NCI-H226 (cell line): ENCODE data around the gene GNG3.
"Not testable (repeated sequence)": the region's sequence is repeated elsewhere in the genome, so short reads cannot be mapped to it uniquely, and the experiment has no call there.

Source experiments
- DNase-seq: peaks from one replicate; pipeline ENCODE4 v3.0.0-alpha.2; 2015

The GNG3 gene

DNA sequence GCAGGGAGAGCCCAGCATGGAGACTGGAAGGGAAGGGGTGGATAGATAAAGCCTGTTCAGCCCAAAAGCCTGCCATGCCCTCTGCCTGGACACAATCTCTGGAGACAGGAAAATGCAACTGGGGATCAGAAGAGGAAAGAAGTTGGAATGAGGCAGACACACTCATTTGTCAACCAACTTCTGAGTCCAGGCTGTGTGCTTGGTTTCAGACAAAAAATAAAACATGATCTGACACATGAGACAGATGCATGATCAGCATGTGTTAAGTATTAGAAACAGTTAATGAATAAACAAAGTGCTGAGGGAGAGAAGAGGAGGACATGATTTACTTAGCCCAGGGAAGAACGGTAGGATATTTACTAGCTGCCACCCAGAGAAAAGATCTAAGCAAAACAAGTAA is 19.0 kb upstream of the GNG3 start:
- no peak for DNase-seq

DNA sequence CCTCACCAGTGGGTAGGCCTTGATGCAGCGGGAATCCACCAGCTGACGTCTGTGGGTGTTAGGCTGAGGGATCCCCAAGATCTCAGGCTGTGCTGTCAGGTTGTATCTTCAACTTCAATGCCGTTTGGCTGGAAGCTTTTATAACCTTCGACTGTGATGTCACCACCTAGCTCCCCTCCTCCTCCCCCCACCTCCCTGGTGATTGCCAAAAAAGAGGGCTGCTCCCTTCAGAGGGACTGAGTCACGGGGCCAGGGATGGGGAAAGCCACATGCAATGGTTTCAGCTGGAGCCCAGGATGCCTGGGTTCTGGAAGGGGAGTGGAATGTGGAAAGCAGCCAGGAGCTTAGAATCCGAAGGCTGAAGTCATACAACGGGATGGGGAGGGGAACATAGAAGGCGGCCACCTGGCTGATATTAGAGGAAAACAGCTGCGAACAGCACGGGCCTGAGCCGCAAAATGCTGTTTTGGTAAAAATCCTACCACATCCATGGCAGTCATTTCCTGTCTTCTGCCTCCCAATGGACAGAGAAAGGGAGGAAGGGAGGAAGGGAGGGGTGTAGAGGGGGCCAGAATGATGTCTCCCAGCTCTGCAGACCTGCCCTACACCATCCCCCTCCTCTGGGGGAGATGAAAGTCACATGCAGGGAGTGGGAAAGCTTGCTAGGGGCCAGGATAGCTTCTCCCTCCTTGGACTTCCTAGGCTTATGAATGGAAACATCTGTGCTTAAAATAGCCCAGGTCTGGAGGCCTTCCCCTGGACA is 17.9 kb upstream of the GNG3 start, which contains the start of gene LRRN4CL:
TSS of gene LRRN4CL (minus strand) at position 110 of the 763 bp plus-strand sequence. CDS start 1,022 bp downstream, outside the sequence.
- DNase-seq, result peak; percentile 92

DNA sequence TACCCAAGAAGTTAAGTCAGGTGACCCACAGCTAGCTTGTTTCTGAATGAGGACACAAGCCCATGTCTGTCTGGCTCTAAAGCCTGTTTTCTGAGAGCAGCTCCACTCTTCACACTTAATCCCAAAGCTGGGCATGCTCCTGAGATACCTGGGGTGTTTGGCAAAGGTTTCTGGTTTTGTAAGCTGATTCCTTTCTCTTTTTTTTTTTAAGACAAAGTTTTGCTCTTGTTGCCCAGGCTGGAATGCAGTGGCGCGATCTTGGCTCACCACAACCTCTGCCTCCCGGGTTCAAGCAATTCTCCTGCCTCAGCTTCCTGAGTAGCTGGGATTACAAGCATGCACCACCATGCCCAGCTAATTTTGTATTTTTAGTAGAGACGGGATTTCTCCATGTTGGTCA is 13.9 kb upstream of the GNG3 start:
- DNase-seq, result not testable (repeated sequence)

DNA sequence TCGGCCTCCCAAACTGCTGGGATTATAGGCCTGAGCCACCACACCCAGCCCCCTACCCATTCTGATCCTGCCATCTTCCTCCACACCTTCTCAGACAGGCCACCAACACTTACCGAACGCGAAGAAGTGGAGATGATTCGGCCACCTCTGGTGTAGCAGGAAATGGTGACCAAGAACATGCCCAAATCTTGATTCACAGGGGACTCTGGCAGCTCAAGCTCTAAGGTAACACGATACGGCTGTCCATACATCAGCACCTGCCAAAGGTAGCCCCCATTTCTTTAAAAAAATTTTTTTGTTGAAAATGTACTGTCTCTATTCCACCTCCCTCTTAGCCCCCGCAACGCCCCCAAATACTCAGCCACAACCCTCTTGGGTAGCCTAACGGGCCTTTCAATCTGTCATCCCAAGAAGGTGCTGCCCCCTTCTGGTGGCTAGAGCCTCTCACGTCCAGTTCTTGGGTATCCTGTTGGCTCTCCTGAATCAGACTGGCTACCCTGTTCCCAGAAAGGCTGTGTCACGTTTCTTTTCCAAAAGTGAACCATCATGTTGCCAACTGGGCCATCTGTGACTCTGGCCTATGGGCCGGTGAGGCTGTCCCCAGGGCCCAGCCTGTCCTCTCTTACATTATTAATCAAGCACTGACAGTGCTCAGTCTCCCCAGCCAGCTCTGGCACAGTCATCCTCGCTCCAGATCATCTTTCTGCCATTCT is 12.9 kb upstream of the GNG3 start:
- DNase-seq, result peak; percentile 53

DNA sequence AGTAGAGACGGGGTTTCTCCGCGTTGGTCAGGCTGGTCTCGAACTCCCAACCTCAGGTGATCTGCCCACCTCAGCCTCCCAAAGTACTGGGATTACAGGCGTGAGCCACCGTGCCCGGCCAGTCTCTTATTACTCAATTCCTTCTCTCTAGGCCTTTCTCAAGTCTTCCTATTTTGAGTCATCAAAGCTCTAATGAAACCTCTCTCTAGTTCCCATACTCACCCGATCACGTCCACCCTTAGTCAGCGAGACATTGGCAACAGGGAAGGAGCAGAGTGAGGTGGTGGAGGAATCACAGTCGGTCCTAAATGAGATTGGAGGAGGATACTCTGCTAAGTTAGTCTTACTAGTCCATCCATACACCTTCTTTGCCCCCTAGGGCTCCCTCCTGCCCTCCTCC is 5.2 kb upstream of the GNG3 start:
- DNase-seq, result no peak

DNA sequence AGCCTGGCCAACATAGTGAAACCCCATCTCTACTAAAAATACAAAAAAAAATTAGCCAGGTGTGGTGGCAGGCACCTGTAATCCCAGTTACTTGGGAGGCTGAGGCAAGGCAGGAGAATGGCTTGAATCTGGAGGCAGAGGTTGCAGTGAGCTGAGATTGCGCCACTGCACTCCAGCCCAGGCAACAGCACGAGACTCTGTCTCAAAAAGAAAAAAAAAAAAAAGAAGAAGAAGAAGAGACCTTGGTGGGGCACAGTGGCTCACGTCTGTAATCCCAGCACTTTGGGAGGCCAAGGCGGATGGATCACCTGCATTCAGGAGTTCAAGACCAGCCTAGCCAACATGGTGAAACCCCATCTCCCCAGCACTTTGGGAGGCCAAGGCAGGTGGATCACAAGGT is 3.6 kb upstream of the GNG3 start:
- DNase-seq, result not testable (repeated sequence)

DNA sequence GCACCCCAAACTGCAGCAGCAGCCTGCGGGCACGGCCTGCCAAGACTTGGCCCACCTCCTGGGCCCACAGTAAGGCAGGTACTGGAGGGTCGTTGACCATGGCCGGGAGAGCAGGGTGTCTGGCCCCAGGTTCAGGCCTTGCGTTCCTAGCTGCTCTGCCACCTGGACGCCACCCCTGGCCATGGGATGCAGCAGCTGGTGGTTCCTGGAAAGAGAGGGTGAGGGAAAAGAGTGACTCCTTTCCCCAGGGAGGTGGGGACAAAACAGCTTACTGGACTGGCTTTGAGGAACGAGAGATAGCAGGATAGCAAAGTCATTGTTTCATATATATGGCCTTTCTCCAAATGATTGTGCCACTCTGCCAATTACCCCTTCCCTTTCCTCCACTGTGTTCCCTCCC is 2.1 kb upstream of the GNG3 start:
- peak; percentile 20 for DNase-seq

DNA sequence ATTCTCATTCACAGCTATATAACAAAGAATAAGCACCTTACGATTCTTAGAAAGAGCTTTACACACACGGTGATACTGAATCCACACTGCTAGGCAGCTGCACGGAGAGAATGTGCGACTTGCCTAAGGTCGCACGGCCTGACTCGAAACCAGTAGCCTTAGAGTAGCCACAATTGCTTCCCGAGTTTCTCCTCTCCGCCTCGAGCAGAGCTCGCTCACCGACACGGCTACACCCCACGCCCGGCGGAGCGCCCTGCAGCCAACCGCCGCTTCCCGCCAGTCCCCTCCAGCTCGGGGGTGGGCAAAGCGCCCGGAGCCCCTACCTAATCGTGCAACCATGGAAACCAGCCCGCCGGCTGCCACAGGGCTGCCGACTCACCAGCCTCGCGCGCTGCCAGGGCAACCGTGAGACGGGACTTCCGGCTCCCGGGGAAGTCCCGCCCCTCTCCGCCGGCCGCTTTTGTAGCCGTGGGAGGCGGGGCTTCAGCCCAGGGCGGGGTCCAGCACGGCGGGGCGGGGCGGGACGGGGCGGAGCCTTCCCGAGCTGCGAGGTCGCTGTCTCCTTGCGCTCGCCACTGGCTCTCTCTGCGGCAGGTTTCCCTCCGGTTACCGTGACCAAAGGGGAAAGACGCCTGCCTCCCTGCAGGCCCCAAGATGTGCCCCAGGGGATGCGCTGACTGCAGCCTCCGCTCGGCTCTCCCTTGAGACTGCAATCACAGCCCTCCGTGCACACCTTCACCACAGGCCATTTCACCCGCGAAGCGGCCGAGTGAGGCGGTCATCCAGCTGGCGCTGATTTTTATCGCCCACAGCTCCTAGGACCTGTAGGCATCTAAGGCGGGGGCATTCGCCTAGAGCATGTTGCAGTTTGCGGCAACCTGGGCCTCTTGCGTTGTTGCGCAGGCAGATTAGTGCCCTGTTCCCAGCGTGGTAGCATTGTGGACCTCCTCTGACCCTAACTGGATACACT is 1.3 kb upstream of the GNG3 start:
- peak; percentile 92 for DNase-seq

DNA sequence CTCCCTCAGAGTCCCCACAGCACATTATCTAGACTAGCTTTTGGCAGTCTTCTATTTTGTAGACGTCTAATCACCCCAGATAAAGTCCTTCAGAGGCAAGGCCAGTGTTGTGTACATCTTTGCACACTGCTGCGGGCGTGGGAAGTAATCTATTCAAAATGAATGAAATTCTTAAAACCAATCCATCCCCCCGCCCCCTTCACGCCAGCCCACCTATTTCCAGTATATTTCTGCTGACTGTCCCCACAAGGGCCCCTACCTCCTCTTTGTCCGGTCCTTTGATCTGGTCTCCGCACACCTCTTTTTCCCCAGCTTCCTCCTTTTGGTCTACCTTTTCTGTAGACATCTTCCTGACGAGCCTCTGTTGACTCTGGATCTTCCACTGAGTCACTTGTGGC is 627 bp upstream of the GNG3 start:
- no peak for DNase-seq

DNA sequence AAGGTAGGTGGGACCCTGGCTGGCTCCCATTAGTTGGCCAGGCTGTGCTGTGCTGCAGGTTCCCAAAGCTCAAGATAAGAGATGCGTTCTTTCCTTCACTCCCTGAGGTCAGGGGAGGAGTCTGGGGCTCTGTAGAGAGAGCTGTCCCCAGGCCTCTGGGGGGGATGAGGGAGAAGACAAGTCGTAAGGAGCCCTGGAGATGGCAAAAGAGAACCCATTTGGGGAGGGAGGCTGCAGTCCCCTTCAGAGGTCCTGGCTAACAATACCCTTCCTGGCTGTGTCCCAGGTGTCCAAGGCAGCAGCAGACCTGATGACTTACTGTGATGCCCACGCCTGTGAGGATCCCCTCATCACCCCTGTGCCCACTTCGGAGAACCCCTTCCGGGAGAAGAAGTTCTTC is 916 bp downstream of the GNG3 start:
- no peak for DNase-seq

DNA sequence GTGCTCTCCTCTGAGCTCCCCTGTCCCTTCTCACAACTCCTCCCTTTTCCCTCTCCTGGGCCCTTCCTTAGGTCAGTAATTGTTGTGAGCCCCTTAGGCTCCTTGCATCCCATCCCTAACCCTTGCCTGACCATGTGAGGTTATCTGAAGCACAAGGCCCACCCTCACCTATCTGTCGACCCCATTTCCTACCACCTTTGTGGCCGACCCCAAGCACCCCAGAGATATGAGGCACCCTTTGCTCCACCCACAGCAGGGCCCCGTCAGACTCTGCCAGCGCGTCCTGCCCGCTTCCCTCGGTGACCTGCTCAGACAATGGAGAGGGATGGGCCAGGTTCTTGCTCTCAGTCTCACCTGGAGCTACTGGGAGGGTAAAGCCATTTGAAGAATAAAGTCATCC is 1.3 kb downstream of the GNG3 start:
- no peak for DNase-seq

DNA sequence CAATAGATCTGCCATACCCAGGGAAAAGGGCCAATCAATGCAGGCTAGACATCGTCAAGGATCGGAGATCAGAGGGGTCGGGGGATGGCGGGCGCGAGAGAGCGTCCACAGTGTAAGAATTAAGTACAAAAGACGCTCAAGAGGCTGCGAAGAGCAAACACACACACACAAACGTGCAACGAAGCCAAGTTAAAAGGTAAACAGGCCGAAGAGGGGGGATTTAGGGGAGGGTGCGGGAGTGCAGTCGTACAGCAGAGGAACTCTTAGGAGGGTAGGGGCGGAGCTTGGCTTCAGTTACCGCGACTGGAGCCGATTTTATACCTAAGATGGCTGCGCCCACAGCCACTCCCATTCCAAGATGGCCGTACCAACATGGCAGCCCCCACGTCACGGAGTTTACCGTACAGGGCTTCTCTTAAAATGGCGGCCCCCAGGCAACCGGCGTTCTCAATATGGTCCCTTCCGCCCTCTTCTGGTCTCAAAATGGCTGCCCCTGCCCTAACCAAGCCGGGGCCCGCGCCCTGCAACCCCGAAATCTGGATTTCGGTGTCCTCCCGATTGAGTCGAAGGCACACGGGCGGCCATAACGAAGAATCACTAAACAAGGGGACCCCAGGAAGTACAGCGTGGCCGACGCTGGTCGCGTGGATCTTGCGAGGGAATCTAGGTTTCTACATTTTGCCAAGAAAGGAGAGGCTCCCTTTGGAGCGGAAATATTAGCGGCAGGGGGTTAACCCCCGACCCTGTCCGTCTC is 1.9 kb downstream of the GNG3 start:
- DNase-seq, result peak; percentile 96

DNA sequence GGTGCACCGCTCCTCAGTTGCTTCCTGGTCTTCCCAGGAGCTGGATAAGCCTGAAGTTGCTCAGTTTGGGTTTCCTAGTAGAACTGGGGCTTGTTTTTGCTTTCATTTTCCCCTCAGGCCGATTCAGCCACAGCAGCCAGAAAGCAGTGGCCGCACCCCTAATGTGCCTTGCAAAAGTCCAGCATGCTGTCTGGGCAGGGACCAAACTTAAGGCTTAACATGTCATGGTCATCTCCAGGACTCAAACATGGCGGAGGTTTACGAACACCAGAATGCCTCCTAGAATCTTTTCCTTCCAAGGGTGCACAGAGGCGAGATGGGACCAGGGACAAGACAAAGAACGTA is 2.5 kb downstream of the GNG3 start:
- DNase-seq, result no peak

DNA sequence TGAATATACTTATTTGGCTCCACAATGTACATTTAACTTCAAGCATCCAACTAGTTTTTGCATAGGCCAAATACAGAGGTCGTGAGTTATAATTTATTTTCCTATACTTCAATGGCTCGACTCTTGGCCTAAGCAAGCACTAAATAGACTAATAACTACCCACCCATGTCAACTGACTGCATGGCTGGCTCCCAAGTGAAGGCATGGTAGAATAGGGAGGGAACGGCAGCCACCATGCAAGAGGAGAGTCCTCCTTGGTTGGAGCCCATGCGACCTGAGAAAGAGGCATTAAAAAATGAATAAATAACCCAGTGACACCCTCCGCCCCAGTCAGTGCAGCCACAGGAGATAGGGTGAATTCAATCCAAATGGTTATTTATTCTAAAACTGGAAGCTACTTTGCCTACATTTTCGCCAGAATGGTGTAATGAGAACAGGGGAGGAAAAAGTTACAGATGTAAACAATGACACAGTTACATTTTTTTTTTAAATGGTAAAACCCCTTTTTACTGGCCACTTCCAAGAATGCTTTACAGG is 4.9 kb downstream of the GNG3 start:
- no peak for DNase-seq

DNA sequence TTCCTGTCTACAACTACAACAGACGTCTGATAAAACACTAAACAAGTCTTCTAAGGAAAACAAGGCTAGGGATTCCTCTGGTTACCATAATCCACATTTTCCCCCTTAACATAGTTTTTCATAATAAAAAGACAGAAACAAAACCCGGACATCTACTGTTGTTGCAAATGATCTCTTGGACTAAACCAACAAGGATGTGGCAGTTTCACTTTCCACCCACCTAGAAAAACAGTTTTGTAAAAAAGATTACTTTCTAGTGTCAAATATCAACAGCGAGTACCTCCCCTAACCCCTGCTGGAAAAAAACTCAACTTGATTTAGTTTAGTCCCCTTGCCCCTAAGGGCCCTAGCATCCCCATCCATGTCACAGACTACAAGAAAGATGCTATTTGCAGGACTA is 5.4 kb downstream of the GNG3 start:
- DNase-seq, result no peak

DNA sequence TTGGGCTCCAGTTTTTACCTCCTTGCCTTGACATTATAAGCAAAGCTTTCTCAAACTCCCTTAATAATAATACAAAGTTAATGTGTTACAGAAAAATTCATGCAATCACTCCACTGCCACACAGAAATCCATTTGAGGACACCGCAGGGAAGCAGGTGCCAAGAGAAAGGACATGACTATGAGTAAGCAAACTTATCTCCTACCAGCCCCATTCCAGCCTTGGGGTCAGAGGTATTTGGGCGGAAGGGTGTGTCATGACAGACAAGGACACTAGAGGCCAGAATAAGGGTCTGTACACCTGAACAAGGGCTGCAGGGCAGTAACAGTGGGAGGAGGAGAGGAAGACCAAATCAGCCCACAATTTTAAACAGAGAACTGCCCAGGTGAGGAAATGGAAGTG is 5.9 kb downstream of the GNG3 start:
- DNase-seq, result no peak

DNA sequence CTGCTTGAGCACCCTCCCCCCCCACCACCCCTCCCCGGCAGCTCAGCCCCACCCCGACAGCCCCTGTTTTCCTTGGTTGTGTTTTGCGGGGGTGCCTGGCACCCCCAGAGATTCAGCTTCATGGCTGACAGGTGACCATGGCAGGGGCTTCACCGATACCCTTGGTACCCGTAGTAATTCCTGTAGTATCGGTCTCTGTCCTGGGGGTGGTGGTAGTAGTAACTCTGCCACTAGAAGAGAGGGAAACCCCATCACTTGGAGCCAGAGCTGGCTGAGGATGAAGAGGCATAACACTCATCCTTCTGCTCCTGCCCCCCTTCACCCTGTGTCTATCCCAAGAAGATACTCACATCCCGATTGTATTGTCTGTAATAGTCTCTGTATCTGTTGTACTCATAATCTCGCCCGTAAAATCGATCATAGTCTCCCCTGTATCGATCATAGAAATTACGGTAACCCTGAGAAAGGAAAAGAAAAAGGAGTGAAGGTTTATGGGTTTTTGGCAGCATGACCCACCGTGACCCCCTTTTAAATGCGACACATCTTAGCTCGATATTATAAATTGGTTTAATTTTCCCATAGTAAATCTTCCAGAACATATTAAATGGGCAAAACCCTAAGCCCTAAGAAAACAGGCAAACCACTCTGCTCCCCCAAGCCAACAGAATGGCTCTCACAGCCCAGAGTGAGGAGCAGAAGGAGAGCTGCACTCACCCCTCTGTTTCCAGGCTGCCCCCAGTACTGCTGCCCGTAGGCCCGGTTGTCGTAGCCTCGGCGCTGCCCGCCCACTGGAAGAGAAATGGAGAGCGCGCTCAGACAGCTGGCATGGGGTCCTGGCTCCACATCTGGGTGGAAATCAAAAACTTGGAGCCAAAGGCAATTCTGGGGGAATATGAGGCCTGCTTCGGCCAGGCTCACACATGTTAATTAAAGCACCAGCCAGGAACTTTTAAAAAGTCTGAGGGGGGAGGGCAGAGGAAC is 8.0 kb downstream of the GNG3 start:
- DNase-seq, result no peak

DNA sequence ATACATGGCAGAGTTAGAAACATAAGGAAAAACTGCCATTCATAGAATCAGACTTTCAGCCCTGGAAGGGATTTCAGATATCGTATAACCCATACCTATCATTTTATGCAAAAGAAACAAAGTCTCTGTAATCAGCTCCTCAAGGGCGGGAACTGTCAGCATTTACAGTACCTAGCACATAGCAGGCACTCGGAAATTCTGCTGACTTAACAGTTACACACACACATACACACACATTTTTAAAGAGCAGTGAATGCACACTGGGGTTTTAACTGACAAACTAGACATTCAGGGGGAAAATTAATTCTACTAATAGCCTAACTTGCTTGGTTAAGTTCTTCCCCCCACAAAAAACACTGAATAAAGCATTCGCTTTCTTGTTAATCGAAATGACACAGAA is 8.7 kb downstream of the GNG3 start:
- no peak for DNase-seq

DNA sequence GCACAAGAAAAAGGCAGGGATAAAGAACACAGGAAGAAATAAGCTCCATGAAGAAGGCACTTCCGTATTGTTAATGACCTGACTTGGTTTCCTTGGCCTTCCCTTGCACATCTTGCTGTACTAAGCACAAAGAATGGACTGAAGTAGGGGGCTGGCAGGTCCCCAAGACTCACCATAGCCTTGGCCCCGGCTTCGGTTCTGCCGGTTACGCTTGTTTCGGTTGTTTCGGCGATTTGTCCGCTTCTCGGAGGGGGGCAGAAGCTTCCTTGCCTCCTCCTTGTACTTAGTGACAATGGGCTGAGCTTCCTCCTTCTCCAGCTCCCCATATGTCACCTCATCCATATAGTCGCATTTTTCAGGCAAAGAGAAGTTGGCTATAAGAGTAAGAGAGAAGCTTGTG is 9.3 kb downstream of the GNG3 start:
- no peak for DNase-seq

DNA sequence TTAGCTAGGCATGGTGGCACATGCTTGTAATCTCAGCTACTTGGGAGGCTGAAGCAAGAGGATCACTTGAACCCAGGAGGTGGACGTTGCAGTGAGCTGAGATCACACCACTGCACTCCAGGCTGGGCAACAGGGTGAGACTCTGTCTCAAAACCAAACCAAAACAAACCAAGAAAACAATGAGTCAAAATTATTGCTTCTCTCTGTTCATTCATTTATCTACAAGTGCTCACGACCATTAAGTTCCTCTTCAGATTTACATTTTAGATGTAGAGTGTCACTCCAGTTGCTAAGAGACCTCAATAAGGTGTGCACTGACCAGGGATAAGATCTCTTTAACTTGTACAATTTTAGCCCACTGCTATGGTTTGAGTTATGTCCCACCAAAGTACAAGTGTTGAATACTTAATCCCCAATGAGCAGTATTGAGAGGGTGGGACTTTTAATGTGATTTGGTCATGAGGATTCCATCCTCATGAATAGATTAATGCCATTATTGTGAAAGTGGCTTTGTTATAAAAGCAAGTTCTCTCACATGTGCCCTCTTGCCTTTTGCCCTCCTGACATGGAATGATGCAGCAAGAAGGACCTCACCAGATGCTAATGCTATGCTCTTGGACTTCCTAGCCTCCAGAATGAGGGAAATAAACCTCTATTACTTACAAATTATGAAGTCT is 12.0 kb downstream of the GNG3 start:
- DNase-seq, result no peak

DNA sequence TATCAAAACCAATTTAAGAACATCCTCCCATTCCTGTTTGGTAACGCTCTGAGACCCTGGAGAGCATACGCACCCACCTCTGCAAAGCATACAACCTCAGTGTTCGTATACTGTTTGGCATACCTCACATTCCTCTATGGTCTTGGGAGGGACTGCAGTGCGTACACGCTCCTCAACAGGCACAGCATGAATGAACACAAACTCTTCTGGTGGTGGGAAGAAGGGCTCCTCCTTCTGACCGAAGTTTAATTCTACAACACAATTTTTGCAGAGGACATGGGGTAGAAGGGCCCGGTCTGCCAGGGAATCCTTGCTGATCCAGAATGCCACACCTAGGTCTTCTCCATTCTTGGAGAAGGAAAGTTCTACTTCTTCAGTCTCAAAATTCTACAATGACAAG is 14.5 kb downstream of the GNG3 start:
- no peak for DNase-seq
